GM23248 (cell line): ENCODE measurements around the gene POLA1. TPM values are rescaled to one million over a fixed set of nuclear protein-coding genes. Genes with fewer than 3 reads are reported as not detected.

ENCODE experiments used
- DNase-seq: peaks from one replicate; pipeline ENCODE4 v3.0.0-alpha.2; 2015
- H2AFZ ChIP-seq: fragments of 200-600 bp; sonication (generic); 2 replicates; pipeline ENCODE4 v1.6.1; 2016; ENCODE audit warnings: antibody characterized with exemption
- H3F3A ChIP-seq: fragments of 200-600 bp; sonication (generic); 2 replicates; pipeline ENCODE4 v1.6.1; 2016; ENCODE audit warnings: mild to moderate bottlenecking, antibody characterized with exemption, mixed run types; ENCODE audit not compliant: insufficient read depth
- H3K27ac ChIP-seq: fragments of 200-600 bp; sonication (generic); 2 replicates; pipeline ENCODE4 v1.5.1; 2016; ENCODE audit warnings: mild to moderate bottlenecking
- H3K27me3 ChIP-seq: fragments of 200-600 bp; sonication (generic); replicated peaks from 2 replicates; pipeline ENCODE4 v1.6.1; 2016; ENCODE audit warnings: mild to moderate bottlenecking; ENCODE audit not compliant: insufficient read depth
- H3K36me3 ChIP-seq: fragments of 200-600 bp; sonication (generic); 2 replicates; pipeline ENCODE4 v1.6.1; 2016; ENCODE audit warnings: low read depth, mild to moderate bottlenecking
- H3K4me1 ChIP-seq: fragments of 200-600 bp; sonication (generic); 2 replicates; pipeline ENCODE4 v1.6.1; 2016; ENCODE audit warnings: mild to moderate bottlenecking; ENCODE audit not compliant: insufficient read depth
- H3K4me2 ChIP-seq: fragments of 200-600 bp; sonication (generic); one replicate; pipeline ENCODE4 v1.6.1; 2016; ENCODE audit warnings: mild to moderate bottlenecking; ENCODE audit not compliant: unreplicated experiment
- H3K4me3 ChIP-seq: fragments of 200-600 bp; sonication (generic); 2 replicates; pipeline ENCODE4 v1.5.1; 2016; ENCODE audit warnings: mild to moderate bottlenecking
- H3K79me2 ChIP-seq: fragments of 200-600 bp; sonication (generic); 2 replicates; pipeline ENCODE4 v1.6.1; 2016; ENCODE audit warnings: mild to moderate bottlenecking; ENCODE audit not compliant: insufficient read depth
- H3K9ac ChIP-seq: fragments of 200-600 bp; sonication (generic); 2 replicates; pipeline ENCODE4 v1.6.1; 2016; ENCODE audit warnings: mild to moderate bottlenecking
- H3K9me2 ChIP-seq: fragments of 200-600 bp; sonication (generic); 2 replicates; pipeline ENCODE4 v1.6.1; 2016; ENCODE audit warnings: mixed run types, mild to moderate bottlenecking, moderate library complexity; ENCODE audit not compliant: insufficient read depth
- H3K9me3 ChIP-seq: fragments of 200-600 bp; sonication (generic); one replicate; pipeline ENCODE4 v1.6.1; 2017; ENCODE audit warnings: low read depth
- H4K20me1 ChIP-seq: fragments of 200-600 bp; sonication (generic); 2 replicates; pipeline ENCODE4 v1.6.0; 2016; ENCODE audit not compliant: insufficient read depth
- EZH2 ChIP-seq: fragments of 200-600 bp; sonication (generic); IDR thresholded peaks from 2 replicates; pipeline ENCODE4 v1.6.1; 2018; ENCODE audit warnings: antibody characterized with exemption, mild to moderate bottlenecking; ENCODE audit not compliant: insufficient read depth, poor library complexity, severe bottlenecking
- EZH2phosphoT487 ChIP-seq: fragments of 200-600 bp; sonication (generic); IDR thresholded peaks from 2 replicates; pipeline ENCODE4 v1.6.1; 2018; ENCODE audit warnings: antibody characterized with exemption, moderate library complexity, mild to moderate bottlenecking, low read depth; ENCODE audit not compliant: insufficient read depth
- WGBS, 2 experiments: methylation state at CpG; one replicate each; pipeline ENCODE4 v1.1.6; 2015 to 2017; ENCODE audit warnings: low lambda C conversion rate in 2 of 2, low coverage in 1 of 2; ENCODE audit errors: missing lambda C conversion rate in 2 of 2; 5-methylcytosine and 5-hydroxymethylcytosine counted together
- in situ Hi-C: fragments of 300-500 bp; cut with MboI; formaldehyde crosslinking; loops from 2 replicates; pipeline ENCODE4 v1.15.0; 2020
- polyA plus RNA-seq: library from polyadenylated mRNA; unstranded; fragments of >200 nt; fragmentation: Nextera tagmentation; extraction: Ambion mirVana; gene quantifications from 2 replicates; pipeline ENCODE4 v1.2.1, GENCODE V29; 2016
- total RNA-seq: library from RNA; depleted of rRNA; stranded (reverse); fragments of >200 nt; shearing (Covaris generic); gene quantifications from 2 replicates; pipeline ENCODE4 v1.2.3, GENCODE V29; 2014

POLA1 gene
- total and polyA plus RNA-seq, 2 experiments from 2014 or later, result 4.1 to 6.7 TPM

DNA sequence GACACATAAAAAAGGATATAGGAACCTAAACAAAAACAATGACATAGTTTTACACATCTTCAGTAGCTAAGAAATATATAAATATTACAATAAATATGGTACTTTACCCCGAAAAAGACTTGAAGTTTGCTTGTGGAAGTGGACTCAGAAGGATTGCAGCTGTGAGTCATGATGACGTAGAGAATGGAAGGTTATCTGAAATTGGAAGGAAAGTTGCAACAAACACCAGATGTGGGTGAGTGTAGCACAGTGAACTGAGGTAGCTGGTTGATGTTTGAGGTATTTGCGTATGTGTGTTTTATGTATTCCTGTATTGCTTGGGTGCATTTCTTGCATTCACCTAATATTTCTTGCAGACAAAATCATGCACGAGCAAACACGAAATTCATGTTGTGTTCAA is 209.1 kb downstream of the POLA1 start:
- Histone ChIP-seq H3K79me2 (no peaks in the 10 kb centered on the region), H3K4me2 (no peak overlapping the region), H3K27ac (no peak overlapping the region), H3K4me3 (no peak overlapping the region), H2AFZ (no peak overlapping the region), H3F3A (no peaks in the 10 kb centered on the region), H4K20me1 (no peaks in the 10 kb centered on the region), H3K36me3 (no peaks in the 10 kb centered on the region), H3K4me1 (no peaks in the 10 kb centered on the region), H3K9me3 (no peaks in the 10 kb centered on the region), H3K27me3 (no peaks in the 10 kb centered on the region), H3K9ac (no peak overlapping the region), H3K9me2 (no peaks in the 10 kb centered on the region)
- in situ Hi-C loops, result no loop called here
- WGBS, 2 experiments, result 64 to 69% methylated on average over 5 of the region's 5 CpGs
- DNase-seq, result peak; percentile 60
- TF ChIP-seq EZH2 (no peak), EZH2phosphoT487 (no peak)

DNA sequence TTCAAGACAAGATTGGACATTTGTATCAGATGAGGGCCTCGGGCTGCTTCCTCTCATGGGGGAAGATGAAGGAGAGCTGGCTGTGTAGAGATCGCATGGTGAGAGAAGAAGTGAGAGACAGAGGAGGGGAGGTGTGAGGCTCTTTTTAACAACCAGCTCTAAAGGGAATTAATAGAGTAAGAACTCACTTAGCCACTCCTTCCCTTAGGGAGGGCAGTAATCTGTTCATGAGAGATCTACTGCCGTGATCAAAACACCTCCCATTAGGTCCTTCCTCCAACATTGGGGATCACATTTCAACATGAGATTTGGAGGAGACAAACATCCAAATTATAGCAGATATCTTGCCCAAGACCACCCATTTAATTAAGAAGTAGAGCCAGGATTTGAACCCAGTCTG is 225.0 kb downstream of the POLA1 start:
- no peak for TF ChIP-seq EZH2
- TF ChIP-seq EZH2phosphoT487, result no peak
- H3K36me3 ChIP-seq, result no peaks in the 10 kb centered on the region

DNA sequence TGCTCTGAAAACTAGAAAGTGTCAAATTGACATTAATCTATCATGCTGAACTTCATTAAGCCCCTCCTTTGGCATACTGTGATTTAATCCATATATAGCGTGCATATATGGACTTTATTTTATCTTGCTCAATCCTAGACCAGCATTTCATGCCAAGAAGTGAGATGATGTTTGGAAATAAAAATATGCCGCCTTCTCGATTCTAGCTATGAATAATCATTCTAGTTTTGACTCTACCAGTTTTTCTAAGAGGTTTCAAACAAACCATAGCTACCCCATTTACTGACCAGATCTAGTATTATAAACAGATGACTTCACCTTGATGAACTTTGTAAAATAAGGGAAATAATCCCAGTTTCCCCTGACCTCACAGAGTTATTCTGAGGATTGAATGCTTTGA is 227.1 kb downstream of the POLA1 start:
- Histone ChIP-seq H3K79me2 (no peaks in the 10 kb centered on the region), H3K9me3 (no peaks in the 10 kb centered on the region), H3F3A (no peaks in the 10 kb centered on the region), H3K4me1 (no peaks in the 10 kb centered on the region), H3K4me3 (no peak overlapping the region), H3K27ac (no peak overlapping the region), H3K9me2 (no peaks in the 10 kb centered on the region), H3K36me3 (no peaks in the 10 kb centered on the region), H4K20me1 (no peaks in the 10 kb centered on the region), H3K4me2 (no peak overlapping the region), H3K27me3 (no peaks in the 10 kb centered on the region), H2AFZ (no peak overlapping the region), H3K9ac (no peak overlapping the region)
- 69 to 76% methylated on average over 3 of the region's 3 CpGs for WGBS, 2 experiments
- DNase-seq, result no peak
- TF ChIP-seq EZH2phosphoT487 (no peak), EZH2 (no peak)
- in situ Hi-C loops, result no loop called here

More for the DNA sequence above, 225.0 kb downstream of the POLA1 start:
- no peak for DNase-seq
- H3K9me2 ChIP-seq, result no peaks in the 10 kb centered on the region
- H3K4me1 ChIP-seq, result no peaks in the 10 kb centered on the region
- H3K27me3 ChIP-seq, result no peaks in the 10 kb centered on the region
- H4K20me1 ChIP-seq, result no peaks in the 10 kb centered on the region
- H3F3A ChIP-seq, result no peaks in the 10 kb centered on the region
- H2AFZ ChIP-seq, result no peak overlapping the region
- no peak overlapping the region for H3K9ac ChIP-seq
- H3K9me3 ChIP-seq, result no peaks in the 10 kb centered on the region
- in situ Hi-C loops, result no loop called here
- no peaks in the 10 kb centered on the region for H3K79me2 ChIP-seq
- WGBS, 2 experiments, result 76 to 85% methylated on average over 3 of the region's 3 CpGs
- no peak overlapping the region for H3K4me2 ChIP-seq
- no peak overlapping the region for H3K4me3 ChIP-seq
- H3K27ac ChIP-seq, result no peak overlapping the region

DNA sequence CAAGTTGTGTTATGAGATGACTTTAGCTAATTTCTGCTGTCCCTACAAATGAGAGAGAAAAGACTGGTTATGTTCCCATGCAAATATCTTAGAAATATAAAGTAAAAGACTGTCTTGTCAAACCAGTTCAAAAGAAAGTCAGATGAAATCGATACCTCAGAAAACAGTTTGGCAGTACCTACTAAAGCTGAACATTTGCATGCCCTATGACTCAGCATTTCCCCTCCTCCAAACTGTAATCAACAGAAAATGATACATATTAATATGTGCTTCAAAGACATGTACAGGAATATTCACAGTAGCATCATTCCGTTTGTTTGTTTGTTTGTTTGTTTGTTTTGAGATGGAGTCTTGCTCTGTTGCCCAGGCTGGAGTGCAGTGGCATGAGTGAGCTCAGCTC is 231.7 kb downstream of the POLA1 start:
- Histone ChIP-seq H3K36me3 (no peaks in the 10 kb centered on the region), H3K27me3 (no peaks in the 10 kb centered on the region), H3K4me3 (no peak overlapping the region), H3K9ac (no peak overlapping the region), H3K4me1 (no peaks in the 10 kb centered on the region), H3K79me2 (no peaks in the 10 kb centered on the region), H3F3A (no peaks in the 10 kb centered on the region), H4K20me1 (no peaks in the 10 kb centered on the region), H3K4me2 (no peak overlapping the region), H3K9me2 (no peaks in the 10 kb centered on the region), H2AFZ (no peak overlapping the region), H3K27ac (no peak overlapping the region), H3K9me3 (no peaks in the 10 kb centered on the region)
- TF ChIP-seq EZH2phosphoT487, result no peak
- no peak for TF ChIP-seq EZH2
- no peak for DNase-seq
- 98 to 100% methylated on average over 2 of the region's 2 CpGs for WGBS, 2 experiments
- in situ Hi-C loops, result no loop called here

DNA sequence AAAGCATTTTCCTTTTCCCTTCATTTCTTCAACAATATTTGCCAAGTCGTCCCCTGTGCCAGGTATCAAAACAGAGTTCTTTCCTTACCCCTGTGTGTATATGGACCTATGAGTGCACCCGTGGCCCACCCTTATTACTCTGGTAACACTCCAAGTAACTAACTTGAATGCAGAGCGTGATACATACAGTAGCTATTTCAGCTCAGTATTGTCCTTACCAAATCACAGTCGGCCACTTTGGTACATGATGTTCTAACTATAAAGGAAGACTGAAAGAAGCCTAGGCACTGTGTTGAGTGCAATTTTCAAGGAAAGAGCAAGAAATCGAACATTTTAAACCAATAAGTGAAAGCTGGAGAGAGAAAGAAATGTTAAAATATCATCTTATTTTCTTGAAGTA is 233.7 kb downstream of the POLA1 start:
- Histone ChIP-seq H3F3A (no peaks in the 10 kb centered on the region), H3K27ac (no peak overlapping the region), H3K9ac (no peak overlapping the region), H3K4me2 (no peak overlapping the region), H4K20me1 (no peaks in the 10 kb centered on the region), H3K4me1 (no peaks in the 10 kb centered on the region), H3K27me3 (no peaks in the 10 kb centered on the region), H3K9me3 (no peaks in the 10 kb centered on the region), H2AFZ (no peak overlapping the region), H3K36me3 (no peaks in the 10 kb centered on the region), H3K4me3 (no peak overlapping the region), H3K79me2 (no peaks in the 10 kb centered on the region), H3K9me2 (no peaks in the 10 kb centered on the region)
- in situ Hi-C loops, result no loop called here
- WGBS, 2 experiments, result 98 to 99% methylated on average over 5 of the region's 5 CpGs
- TF ChIP-seq EZH2phosphoT487 (no peak), EZH2 (no peak)
- DNase-seq, result no peak
